Activated naive CD8-positive, alpha-beta T cell treated with anti-CD3 and anti-CD28 coated beads, Interleukin-2, amount 50 U/mL, for 16 hours (primary cell): ENCODE measurements around the gene MOSPD2.

Source experiments
- DNase-seq: peaks from one replicate; pipeline ENCODE4 v3.0.0-alpha.2; 2020; ENCODE audit warnings: low read depth, low spot score

Gene MOSPD2

GRCh38 chrX:14872851-14873675, at the start of gene MOSPD2, which contains the start of gene FANCB:
MOSPD2 (plus strand) TSS chrX:14873421; CDS start chrX:14873529, 108 bp downstream.
FANCB (minus strand) TSS chrX:14873069; CDS start chrX:14865510, 7,559 bp downstream.
- peak; percentile 82 for DNase-seq

- DNase-seq, result no peak
These were observed 47.4 kb upstream of the MOSPD2 start for GRCh38 chrX:14825851-14826250.

DNA sequence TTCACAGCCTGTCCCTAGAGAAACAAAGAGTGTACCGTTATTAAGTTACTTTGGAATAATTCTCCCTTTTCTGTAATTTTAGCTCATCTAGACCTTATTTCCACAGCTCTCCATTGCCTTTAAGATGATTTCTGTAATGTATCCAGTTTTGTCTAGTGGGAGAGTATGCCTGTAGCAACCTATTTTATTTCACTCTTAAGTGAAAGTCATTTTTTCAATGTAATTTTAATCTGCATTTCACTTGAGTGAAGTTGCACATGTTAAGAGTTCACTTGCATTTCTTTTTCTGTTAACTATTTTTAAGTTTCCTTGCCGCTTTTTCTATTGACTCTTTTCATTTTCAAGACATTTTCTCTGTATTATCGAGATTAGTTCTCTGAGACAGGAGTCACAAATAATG, 46.9 kb upstream of the MOSPD2 start:
- DNase-seq, result no peak

GRCh38 chrX:14829643-14830042, 43.6 kb upstream of the MOSPD2 start:
- no peak for DNase-seq

- DNase-seq, result no peak
These were observed 41.1 kb upstream of the MOSPD2 start for GRCh38 chrX:14832151-14832550.

- no peak for DNase-seq
These were observed 40.6 kb upstream of the MOSPD2 start for GRCh38 chrX:14832586-14832985.

DNA sequence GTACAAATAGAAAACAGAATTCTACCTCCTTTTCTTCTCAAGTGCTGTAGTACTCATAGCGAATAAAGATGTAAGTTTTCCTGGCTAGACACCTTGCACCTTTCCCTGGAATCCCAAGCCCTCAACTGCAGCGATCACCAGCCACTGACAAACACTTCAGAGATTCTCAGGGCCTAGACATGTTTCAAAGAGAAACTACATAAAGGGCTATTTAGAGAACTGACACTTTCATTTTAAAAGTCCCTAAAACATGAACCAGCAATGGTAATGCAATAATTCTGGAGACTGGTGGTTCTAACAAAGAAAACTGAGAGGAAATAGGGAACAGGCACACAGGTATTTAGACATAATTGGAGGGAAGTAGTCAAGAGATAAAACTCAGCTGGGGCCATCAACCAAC, 36.1 kb upstream of the MOSPD2 start:
- no peak for DNase-seq

GRCh38 chrX:14843666-14844065, 29.6 kb upstream of the MOSPD2 start:
- DNase-seq, result no peak

GRCh38 chrX:14851526-14851925, 21.7 kb upstream of the MOSPD2 start:
- DNase-seq, result no peak

- DNase-seq, result no peak
These were observed 8.6 kb upstream of the MOSPD2 start for GRCh38 chrX:14864631-14865030.

DNA sequence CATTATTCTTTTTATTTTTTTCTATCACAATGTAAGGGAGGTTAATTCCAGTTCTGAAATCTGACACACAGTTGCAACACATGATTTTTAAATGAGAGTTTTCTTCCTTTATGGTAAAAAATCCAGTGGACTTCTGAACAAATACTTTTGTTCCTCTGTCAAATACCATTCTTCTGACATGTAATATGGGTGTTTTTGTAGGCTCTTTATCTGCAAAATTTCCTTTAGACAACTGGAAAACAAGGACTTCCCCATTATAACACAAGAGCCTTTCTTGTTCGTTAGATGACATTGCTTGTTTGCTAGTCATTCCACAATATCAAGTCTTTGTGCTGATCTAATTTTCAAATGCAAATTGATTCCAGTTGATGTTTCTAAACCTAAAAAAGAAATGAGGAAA, 8.0 kb upstream of the MOSPD2 start:
- DNase-seq, result no peak

DNA sequence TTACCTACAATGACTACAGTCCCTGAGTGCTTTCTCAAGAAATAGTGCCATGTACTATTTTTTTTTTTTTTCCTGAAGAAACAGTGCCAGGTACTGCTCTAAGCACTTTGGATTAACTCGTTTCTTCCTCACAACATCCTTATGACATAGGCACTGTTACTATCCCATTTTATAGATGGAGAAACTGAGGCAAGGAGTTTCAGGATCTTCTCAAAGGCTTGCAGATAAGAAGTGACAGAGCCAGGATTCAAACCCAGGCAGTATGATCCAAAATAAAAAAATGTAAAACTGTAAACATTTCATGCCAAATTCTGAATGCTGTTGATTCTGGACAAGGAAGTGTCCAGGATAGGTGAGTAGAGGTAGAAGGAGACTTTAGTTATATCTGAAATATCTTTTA, 1.5 kb upstream of the MOSPD2 start:
- DNase-seq, result no peak

DNA sequence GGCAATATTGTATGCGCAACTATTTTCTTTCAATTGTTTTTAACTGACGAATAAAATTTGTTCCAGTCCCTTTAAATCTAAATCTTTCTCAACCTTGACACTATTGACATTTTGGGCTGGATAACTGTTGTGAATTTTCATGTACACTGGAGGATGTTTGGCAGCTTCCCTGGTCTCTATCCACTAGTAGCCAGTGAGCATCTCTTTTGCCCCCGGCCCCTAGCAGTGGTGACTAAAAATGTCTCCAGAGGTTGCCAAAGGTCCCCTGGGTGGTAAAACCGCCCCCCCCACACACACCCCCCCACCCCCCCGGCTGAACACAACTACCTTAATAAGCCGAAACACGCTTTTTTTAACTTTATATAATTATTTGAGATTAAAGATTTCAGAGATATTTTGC, 866 bp upstream of the MOSPD2 start:
- DNase-seq, result no peak

- DNase-seq, result no peak
These were observed 442 bp downstream of the MOSPD2 start for GRCh38 chrX:14873676-14874049.

DNA sequence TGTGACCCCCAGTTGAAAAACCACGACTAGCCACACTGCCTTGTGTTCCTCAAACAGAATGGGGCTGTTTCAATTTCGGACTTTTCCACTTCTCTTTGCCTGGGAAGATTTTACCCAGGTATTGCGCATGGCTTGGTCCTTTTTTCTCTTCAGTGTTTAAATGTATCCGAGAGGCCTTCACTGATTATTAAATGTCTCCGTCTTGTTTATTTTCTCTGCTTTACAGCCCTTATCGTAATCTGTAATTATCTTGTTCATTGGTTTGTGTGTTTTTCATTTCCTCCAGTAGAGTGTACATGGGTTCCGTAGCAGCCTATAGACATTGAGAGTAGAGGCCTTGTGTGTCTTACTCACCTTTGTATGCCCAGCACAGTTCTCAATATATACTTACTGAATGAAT, 2.4 kb downstream of the MOSPD2 start:
- DNase-seq, result no peak

- DNase-seq, result no peak
These were observed 10.6 kb downstream of the MOSPD2 start for GRCh38 chrX:14883826-14884225.

- no peak for DNase-seq
These were observed 11.5 kb downstream of the MOSPD2 start for GRCh38 chrX:14884714-14885113.

GRCh38 chrX:14886252-14886651, 13.0 kb downstream of the MOSPD2 start:
- no peak for DNase-seq

DNA sequence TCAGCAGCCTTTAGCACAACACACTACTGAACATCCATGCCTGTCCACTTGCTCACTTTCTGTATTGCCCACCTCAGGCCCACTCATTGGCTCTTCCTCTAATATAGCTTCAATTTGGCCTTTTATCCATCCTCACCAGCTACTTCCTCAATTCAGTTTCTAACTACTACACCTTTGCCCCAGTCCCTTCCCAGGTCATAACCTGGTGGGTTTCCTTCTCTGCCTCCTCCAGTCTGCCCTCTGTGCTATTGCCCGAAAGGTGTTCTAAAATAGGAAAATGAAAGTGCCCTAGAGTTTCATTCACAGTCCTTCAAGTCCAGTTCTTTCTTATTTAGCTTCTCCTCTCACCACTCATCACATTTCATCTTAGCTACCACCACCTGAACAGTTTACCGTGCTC, 23.1 kb downstream of the MOSPD2 start:
- no peak for DNase-seq

GRCh38 chrX:14897042-14897441, 23.8 kb downstream of the MOSPD2 start:
- DNase-seq, result no peak

GRCh38 chrX:14899607-14900006, 26.4 kb downstream of the MOSPD2 start:
- DNase-seq, result no peak

DNA sequence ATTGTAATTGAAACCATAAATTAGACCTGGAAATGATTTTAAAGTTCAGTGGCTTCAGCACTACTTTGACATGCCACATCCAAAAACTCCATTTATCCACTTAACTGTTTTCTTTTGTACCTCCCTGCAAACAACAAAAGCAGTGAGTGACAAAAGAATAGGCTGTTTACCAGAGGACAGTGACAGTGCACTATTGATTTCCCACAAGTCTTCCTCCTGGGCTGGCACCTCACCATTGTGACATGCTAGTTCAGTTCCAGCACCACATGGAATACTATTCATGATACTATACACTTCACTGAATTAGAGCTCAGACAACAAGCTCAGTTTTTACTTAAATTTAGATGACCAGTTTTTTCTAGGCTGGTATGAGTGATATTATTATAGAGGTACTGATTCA, 29.3 kb downstream of the MOSPD2 start:
- DNase-seq, result no peak

- DNase-seq, result no peak
These were observed 30.7 kb downstream of the MOSPD2 start for GRCh38 chrX:14903891-14904290.

GRCh38 chrX:14913241-14913640, 40.0 kb downstream of the MOSPD2 start:
- no peak for DNase-seq
